ENCODE results near the gene ILF3.
A peak's percentile ranks its signal among the peaks of the same experiment; 100 is the strongest.
"Not testable (repeated sequence)": the region's sequence is repeated elsewhere in the genome, so short reads cannot be mapped to it uniquely, and the experiment has no call there.

The ILF3 gene

DNA sequence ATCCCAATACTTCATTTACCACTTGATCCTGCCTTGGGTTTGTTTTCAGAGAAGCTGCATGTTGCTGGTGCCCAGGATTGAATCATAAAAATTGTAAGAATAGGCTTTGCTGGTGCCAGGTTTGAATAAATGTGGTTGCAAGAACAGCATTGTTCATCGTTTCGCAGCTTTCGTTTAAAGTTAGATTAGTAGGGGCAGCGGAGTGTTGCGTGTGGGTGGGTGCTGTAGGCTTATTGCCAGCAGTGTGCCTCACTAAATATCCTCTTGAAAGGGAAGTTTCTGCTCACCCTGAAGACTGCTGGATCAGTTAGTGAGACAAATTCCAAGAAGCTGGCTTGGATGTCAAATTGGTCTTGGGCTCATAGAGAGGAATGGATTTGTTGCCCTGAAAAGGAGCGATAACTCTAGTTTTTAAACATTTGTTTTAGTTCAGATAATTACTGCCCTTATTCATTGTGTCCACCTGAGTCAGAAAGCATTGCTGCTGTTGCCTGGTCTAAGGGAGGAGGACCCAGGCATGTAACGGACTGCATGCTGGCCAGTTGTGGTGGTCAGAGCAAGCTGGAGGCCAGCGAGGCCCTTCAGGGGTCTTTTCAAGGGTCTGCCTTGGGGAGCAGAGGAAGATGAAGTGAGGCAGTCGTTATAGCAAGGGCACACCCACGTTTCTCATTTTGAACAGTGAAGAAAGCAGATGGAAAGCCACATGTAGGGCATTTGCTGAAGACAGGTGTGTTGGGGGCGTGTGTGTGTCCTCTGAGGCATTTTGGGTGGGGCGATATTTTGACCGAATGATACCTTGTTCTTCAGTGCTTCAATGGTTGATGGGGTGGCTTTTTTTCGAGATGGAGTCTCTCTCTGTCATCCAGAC, 8.5 kb downstream of the ILF3 start:
- TF ChIP-seq, protein P1, sequence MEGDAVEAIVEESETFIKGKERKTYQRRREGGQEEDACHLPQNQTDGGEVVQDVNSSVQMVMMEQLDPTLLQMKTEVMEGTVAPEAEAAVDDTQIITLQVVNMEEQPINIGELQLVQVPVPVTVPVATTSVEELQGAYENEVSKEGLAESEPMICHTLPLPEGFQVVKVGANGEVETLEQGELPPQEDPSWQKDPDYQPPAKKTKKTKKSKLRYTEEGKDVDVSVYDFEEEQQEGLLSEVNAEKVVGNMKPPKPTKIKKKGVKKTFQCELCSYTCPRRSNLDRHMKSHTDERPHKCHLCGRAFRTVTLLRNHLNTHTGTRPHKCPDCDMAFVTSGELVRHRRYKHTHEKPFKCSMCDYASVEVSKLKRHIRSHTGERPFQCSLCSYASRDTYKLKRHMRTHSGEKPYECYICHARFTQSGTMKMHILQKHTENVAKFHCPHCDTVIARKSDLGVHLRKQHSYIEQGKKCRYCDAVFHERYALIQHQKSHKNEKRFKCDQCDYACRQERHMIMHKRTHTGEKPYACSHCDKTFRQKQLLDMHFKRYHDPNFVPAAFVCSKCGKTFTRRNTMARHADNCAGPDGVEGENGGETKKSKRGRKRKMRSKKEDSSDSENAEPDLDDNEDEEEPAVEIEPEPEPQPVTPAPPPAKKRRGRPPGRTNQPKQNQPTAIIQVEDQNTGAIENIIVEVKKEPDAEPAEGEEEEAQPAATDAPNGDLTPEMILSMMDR (IDR thresholded peaks at IDR 0.05; ENCODE audit: insufficient read depth, low read depth, low read length, missing control alignments): no peak
- no peak overlapping the region for H3K4me3 ChIP-seq (ENCODE audit: low read length)
- DNase-seq (ENCODE audit: low read depth): no peak

DNA sequence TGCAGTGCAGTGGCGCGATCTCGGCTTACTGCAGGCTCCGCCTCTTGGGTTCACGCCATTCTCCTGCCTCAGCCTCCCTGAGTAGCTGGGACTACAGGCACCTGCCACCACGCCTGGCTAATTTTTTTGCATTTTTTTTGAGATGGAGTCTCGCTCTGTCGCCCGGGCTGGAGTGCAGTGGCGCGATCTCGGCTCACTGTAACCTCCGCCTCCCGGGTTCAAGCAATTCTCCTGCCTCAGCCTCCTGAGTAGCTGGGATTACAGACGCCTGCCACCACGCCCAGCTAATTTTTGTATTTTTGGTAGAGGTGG, 9.1 kb downstream of the ILF3 start:
- DNase-seq (ENCODE audit: low read depth); H3K4me3 ChIP-seq (ENCODE audit: low read length): not testable (repeated sequence)

DNA sequence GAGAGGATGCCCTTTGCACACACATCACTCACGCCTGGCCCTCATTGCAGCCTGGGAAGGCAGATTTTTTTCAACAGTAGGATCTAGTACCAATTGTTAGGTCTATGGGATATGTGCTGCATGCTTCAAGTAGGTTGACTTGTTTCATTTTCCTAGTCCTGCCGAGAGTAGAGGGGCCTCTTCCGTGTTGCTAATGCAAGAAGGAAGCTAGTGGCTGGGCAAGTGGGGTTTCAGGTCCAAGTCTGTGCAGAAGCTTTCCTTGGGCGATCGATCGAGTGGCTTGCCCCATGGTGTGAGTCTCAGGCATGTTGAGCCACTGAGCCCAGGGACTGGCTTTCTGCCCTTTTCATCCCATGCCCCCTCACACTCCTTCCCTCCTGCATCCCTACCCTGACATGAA, 13.7 kb downstream of the ILF3 start:
- TF ChIP-seq, protein P1 (IDR thresholded peaks at IDR 0.05; ENCODE audit: insufficient read depth, low read depth, low read length, missing control alignments): no peak
- H3K4me3 ChIP-seq (ENCODE audit: low read length): no peak overlapping the region
- DNase-seq (ENCODE audit: low read depth): no peak

DNA sequence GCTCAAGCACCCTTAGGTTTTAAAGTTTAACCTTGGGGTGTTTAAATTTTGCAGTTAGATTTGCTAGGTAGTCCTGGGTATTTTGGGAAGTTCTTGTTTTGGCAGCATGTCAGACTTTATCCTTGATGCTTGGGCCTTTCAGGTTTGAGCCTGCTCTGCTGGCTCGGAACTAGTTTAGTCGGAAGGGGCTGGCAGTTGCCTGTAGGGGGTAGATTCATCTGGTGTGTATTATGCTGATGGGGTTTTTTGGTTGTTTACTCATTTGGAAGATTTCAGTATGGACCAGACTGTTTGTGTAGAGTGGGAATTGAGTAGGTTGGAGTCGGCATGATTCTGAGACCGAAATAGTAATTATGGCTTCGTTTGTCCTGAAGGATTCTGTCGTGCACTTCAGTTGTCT, 15.1 kb downstream of the ILF3 start:
- peak; percentile 48 for DNase-seq (ENCODE audit: low read depth)
- H3K4me3 ChIP-seq (ENCODE audit: low read length): no peak overlapping the region
- TF ChIP-seq, protein P1 (IDR thresholded peaks at IDR 0.05; ENCODE audit: insufficient read depth, low read depth, low read length, missing control alignments): no peak

DNA sequence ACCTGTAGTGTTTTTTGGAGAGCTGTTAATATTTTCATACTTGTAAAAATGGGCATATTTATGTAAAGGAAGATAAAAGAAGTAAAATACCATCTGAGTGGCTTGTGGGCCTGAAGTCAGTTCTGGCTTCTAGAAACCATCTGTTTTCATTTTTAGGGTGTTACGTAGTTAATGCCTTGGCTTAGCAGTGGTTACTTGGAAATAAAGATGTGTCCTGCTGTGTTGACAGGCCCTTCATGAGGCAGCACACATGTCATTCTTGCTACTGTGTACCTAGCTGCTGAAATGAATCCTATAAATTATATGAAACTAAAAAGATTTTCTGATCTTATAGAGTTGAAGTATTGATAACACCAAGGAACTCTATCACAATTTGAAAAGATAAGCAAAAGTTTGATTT, 16.0 kb downstream of the ILF3 start:
- TF ChIP-seq, protein P1 (IDR thresholded peaks at IDR 0.05; ENCODE audit: insufficient read depth, low read depth, low read length, missing control alignments): no peak
- H3K4me3 ChIP-seq (ENCODE audit: low read length): no peak overlapping the region
- DNase-seq (ENCODE audit: low read depth): no peak

DNA sequence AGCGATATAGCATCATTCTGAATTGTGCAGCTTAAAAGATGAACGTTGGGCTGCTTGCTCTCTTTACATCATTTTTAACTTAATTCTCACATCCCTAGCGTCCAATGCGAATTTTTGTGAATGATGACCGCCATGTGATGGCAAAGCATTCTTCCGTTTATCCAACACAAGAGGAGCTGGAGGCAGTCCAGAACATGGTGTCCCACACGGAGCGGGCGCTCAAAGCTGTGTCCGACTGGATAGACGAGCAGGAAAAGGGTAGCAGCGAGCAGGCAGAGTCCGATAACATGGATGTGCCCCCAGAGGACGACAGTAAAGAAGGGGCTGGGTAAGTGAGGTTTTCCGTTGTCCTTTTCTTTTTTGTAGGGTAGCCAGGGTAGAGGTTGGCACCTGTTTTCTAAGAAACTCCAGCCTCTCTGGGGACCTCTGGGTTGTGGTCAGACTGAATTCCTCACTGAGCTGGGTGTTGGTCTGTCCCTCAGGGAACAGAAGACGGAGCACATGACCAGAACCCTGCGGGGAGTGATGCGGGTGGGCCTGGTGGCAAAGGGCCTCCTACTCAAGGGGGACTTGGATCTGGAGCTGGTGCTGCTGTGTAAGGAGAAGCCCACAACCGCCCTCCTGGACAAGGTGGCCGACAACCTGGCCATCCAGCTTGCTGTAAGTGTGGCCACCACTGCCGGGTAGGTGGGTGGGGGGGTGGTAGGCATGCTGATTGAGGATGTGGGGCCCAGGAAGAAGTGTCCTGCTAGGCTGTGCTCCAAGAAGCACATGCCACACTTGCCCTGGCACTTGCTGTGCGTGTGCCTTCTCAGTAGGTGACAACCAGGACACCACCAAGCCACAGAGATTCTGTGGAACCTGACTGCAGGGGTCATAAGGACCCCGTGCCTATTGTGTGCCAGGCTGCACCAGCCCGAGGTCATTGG, 17.0 kb downstream of the ILF3 start:
- no peak overlapping the region for H3K4me3 ChIP-seq (ENCODE audit: low read length)
- TF ChIP-seq, protein P1 (IDR thresholded peaks at IDR 0.05; ENCODE audit: insufficient read depth, low read depth, low read length, missing control alignments): no peak
- DNase-seq (ENCODE audit: low read depth): no peak

DNA sequence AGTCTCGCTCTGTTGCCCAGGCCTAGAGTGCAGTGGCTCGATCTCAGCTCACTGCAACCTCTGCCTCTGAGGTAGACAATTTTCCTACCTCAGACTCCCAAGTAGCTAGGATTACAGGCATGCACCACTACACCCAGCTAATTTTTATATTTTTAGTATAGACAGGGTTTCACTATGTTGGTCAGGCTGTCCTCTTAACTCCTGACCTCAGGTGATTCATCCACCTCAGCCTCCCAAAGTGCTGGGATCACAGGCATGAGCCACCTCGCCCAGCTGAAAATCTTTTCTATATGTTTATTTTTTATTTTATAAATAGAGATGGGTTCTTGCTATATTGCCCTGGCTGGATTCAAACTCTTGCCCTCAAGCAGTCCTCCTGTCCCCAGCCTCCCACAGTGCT, 17.8 kb downstream of the ILF3 start:
- H3K4me3 ChIP-seq (ENCODE audit: low read length); DNase-seq (ENCODE audit: low read depth): not testable (repeated sequence)

DNA sequence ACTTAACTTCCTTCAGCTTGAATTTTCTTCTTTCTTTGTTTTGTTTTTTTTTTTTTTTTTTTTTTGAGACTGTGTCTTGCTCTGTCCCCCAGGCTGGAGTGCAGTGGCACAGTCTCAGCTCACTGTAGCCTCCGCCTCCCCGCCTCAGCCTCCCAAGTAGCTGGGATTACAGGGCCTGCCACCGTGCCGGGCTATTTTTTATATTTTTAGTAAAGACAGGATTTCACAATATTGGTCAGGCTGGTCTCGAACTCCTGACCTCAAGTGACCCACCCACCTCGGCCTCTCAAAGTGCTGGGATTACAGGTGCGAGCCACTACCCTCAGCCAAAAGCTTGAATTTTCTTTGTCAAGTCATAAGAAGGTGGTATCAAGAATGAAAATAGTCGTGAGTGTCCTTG, 21.1 kb downstream of the ILF3 start:
- H3K4me3 ChIP-seq (ENCODE audit: low read length); DNase-seq (ENCODE audit: low read depth): not testable (repeated sequence)
